HG03354 (cell line): ENCODE results near the gene GRHL1.

ENCODE experiments used
- ATAC-seq: cut with Tn5 transposase; IDR thresholded peaks from one replicate; pipeline ENCODE4 v1.9.1; 2021; ENCODE audit warnings: mild to moderate bottlenecking; ENCODE audit not compliant: unreplicated experiment, poor library complexity, severe bottlenecking

GRHL1 gene

DNA sequence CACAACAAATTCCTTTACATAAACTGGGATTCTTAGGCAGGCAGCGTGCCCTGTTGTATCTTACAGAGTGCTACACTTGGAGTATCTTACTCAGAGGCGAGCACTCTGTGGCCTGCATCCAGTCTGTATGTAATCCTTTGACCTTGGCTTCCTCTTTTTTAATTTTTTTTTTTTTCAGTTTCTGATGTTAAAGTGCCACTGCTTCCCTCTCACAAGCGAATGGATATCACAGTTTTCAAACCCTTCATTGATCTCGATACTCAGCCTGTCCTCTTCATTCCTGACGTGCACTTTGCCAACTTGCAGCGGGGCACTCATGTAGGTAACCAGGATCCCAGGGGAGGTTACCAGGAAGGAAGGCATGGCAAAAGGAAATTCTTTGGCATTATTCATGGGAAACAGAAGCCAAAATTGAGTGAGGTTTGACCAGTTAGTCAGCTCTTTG is 40.4 kb downstream of the GRHL1 start:
- no peak for ATAC-seq

GRCh38 chr2:9992427-9993187 is 41.1 kb downstream of the GRHL1 start:
- ATAC-seq = no peak

- ATAC-seq = no peak
Measured at GRCh38 chr2:9993488-9994165, 42.1 kb downstream of the GRHL1 start.

- no peak for ATAC-seq
Measured at GRCh38 chr2:9994462-9994861, 43.0 kb downstream of the GRHL1 start.

GRCh38 chr2:9995059-9995458 is 43.6 kb downstream of the GRHL1 start:
- ATAC-seq = no peak

DNA sequence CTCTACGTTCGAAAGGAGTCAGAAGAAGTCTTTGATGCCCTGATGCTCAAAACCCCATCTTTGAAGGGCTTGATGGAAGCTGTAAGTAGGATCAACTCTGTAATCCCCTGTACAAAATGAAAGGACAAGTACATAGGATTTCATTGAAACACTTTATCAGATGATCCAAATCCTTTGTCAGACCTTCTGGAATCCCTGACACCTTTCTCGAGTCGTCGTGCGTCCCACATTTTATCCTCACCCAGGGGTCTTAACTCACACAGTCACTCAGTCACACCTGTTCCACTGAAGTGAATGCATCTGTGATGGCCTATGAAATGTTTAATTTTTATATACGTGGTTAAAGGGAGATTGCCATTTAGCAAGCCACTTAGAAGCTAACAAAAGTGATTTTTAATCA is 44.8 kb downstream of the GRHL1 start:
- no peak for ATAC-seq

DNA sequence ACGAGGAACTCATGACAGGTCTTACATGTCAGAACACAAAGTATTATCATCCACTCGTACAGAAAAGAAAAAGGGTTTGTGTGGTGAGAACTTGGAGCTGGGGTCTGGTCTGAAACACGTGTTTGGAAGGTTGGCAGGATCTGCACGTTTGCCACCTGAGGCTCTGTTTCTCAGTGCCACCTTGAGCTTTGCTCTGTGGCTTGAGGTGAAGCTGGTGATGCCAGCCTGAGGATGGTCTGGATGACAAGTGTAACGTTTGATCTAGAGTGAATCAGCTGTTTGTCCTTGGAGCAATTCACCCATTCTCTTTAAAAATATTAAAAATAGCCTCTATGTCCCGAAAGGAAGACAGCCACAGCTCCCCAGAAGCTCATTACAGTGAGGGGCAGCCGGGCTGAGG is 46.4 kb downstream of the GRHL1 start:
- no peak for ATAC-seq

GRCh38 chr2:9998916-9999654 is 47.6 kb downstream of the GRHL1 start:
- ATAC-seq = no peak

- no peak for ATAC-seq
Measured at GRCh38 chr2:9999693-10000092, 48.2 kb downstream of the GRHL1 start.

DNA sequence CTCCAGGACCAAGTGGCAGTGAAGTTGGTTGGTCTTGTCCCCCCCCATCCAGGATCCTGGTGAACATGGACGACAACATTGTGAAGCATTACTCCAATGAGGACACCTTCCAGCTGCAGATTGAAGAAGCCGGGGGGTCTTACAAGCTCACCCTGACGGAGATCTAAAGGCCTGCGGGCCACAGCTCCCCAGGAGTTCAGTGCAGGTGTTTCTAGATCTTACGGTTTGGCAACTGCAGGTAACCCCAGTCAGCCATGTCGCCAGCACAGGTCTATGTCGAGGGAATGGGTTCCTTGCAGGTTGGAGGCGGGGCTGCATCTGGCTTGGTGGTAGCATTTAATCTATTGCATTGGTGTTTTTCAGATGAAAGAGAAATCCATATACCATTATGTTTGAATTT is 49.0 kb downstream of the GRHL1 start:
- no peak for ATAC-seq

- ATAC-seq = no peak
Measured at GRCh38 chr2:10001586-10001985, 50.1 kb downstream of the GRHL1 start.

GRCh38 chr2:10002109-10002508 is 50.6 kb downstream of the GRHL1 start:
- ATAC-seq = no peak

DNA sequence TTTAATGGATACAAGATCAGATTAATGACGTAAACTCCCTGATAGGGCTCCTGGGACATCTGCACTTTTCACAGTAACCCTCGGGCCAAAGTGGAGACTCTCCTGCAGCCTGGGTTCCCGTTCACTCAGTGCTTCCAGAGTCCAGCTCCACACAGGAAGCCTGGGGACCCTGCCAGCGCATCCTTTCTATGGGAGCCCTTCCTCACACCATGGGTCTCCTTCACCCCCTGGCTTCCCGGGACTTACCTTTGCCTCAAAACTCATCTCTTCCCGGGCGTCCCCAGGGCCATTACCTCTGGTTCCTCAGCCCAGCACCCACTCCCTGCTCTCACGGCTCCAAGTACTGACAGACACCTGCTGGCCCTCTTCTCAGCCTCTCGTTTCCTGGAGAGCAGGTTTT is 51.2 kb downstream of the GRHL1 start:
- ATAC-seq = no peak

GRCh38 chr2:10003206-10004125 is 52.0 kb downstream of the GRHL1 start:
- ATAC-seq = no peak

- no peak for ATAC-seq
Measured at GRCh38 chr2:10004401-10004800, 52.9 kb downstream of the GRHL1 start.

GRCh38 chr2:10004836-10005235 is 53.3 kb downstream of the GRHL1 start:
- ATAC-seq = no peak

GRCh38 chr2:10005461-10006235 is 54.2 kb downstream of the GRHL1 start:
- ATAC-seq = no peak

GRCh38 chr2:10006236-10007161 is 55.0 kb downstream of the GRHL1 start:
- ATAC-seq = no peak
